Right atrium auricular region (tissue), 2 donors: Measurements from ENCODE around the gene NRBF2. TPM values are rescaled to one million over a fixed set of nuclear protein-coding genes. Genes with fewer than 3 reads are reported as not detected.
A peak's percentile ranks its signal among the peaks of the same experiment; 100 is the strongest.

ENCODE experiments used
- DNase-seq: peaks from one replicate; pipeline ENCODE4 v3.0.0-alpha.2; 2019; ENCODE audit warnings: low spot score
- H3K27ac ChIP-seq, 2 donors: fragments of 200-600 bp; sonication (generic); 1 replicate in 1 of 2; 2 replicates in 1 of 2; pipeline ENCODE4 v1.5.1; 2016 to 2019
- H3K27me3 ChIP-seq, 2 donors: fragments of 200-600 bp; sonication (generic); one replicate each; pipeline versions ENCODE4 v1.5.1 to v1.6.0; 2017 to 2019
- H3K36me3 ChIP-seq: fragments of 200-600 bp; sonication (generic); one replicate; pipeline ENCODE4 v1.5.1; 2016
- H3K4me1 ChIP-seq, 2 donors: fragments of 200-600 bp; sonication (generic); one replicate each; pipeline versions ENCODE4 v1.5.1 to v1.6.0; 2017 to 2019
- H3K4me3 ChIP-seq, 2 donors: fragments of 200-600 bp; sonication (generic); 1 replicate in 1 of 2; 2 replicates in 1 of 2; pipeline ENCODE4 v1.5.1; 2017 to 2019; ENCODE audit warnings: mild to moderate bottlenecking in 1 of 2, moderate library complexity in 1 of 2
- H3K9me3 ChIP-seq, 2 donors: fragments of 200-600 bp; sonication (generic); one replicate each; pipeline ENCODE4 v1.5.1; 2019
- CTCF ChIP-seq, 2 donors: fragments of 200-600 bp; sonication (generic); IDR thresholded peaks; one replicate each; pipeline ENCODE4 v1.5.1; 2019; ENCODE audit warnings: antibody characterized with exemption in 2 of 2
- total RNA-seq, 2 donors: library from RNA; depleted of rRNA; stranded (reverse); fragments of >200 nt; gene quantifications; one replicate each; pipeline ENCODE4 v1.1.0, GENCODE V29; 2016

NRBF2 gene
- total RNA-seq, 2 donors from 2014 or later, result 7.8 to 10.6 TPM

GRCh38 chr10:63116452-63117072 lies 16.6 kb upstream of the NRBF2 start:
- no peak for DNase-seq
- TF ChIP-seq CTCF (IDR thresholded peaks at IDR 0.05), result no peak
- Histone ChIP-seq H3K36me3 (no peaks in the 10 kb centered on the region), H3K27ac (peak overlapping the region; percentile 86 to 89), H3K9me3 (no peaks in the 10 kb centered on the region), H3K27me3 (no peaks in the 10 kb centered on the region), H3K4me1 (peaks cover 0 to 30% of the 10 kb centered on the region in 2 donors), H3K4me3 (no peak overlapping the region)

GRCh38 chr10:63119041-63119440 lies 14.1 kb upstream of the NRBF2 start:
- Histone ChIP-seq H3K27ac (no peak overlapping the region), H3K9me3 (no peaks in the 10 kb centered on the region), H3K4me3 (no peak overlapping the region), H3K36me3 (no peaks in the 10 kb centered on the region), H3K4me1 (peaks cover 0 to 25% of the 10 kb centered on the region in 2 donors), H3K27me3 (no peaks in the 10 kb centered on the region)
- no peak for DNase-seq
- no peak for TF ChIP-seq CTCF (IDR thresholded peaks at IDR 0.05)

- no peak for TF ChIP-seq CTCF (IDR thresholded peaks at IDR 0.05)
- no peaks in the 10 kb centered on the region for H3K9me3 ChIP-seq
- peak; percentile 63 for DNase-seq
- no peaks in the 10 kb centered on the region for H3K27me3 ChIP-seq
- no peak overlapping the region for H3K4me3 ChIP-seq
- no peaks in the 10 kb centered on the region for H3K36me3 ChIP-seq
- H3K27ac ChIP-seq, result peak overlapping the region in 1 of 2 donors; percentile 38
- H3K4me1 ChIP-seq, result peaks cover 0 to 10% of the 10 kb centered on the region in 2 donors
Observed at GRCh38 chr10:63120554-63120953, 12.6 kb upstream of the NRBF2 start.

- no peak for TF ChIP-seq CTCF (IDR thresholded peaks at IDR 0.05)
- no peak for DNase-seq
Observed at GRCh38 chr10:63123727-63124362, 9.3 kb upstream of the NRBF2 start.

GRCh38 chr10:63125459-63125858 lies 7.7 kb upstream of the NRBF2 start:
- no peak for TF ChIP-seq CTCF (IDR thresholded peaks at IDR 0.05)
- Histone ChIP-seq H3K4me1 (no peaks in the 10 kb centered on the region), H3K36me3 (no peaks in the 10 kb centered on the region), H3K9me3 (no peaks in the 10 kb centered on the region), H3K27me3 (no peaks in the 10 kb centered on the region), H3K4me3 (no peak overlapping the region), H3K27ac (no peak overlapping the region)
- no peak for DNase-seq

More at GRCh38 chr10:63123727-63124362, 9.3 kb upstream of the NRBF2 start:
- no peak overlapping the region for H3K27ac ChIP-seq
- no peaks in the 10 kb centered on the region for H3K36me3 ChIP-seq
- H3K4me1 ChIP-seq, result no peaks in the 10 kb centered on the region
- H3K4me3 ChIP-seq, result no peak overlapping the region
- no peaks in the 10 kb centered on the region for H3K27me3 ChIP-seq
- no peaks in the 10 kb centered on the region for H3K9me3 ChIP-seq
